Mammary epithelial cell (primary cell): ENCODE data around the gene MT1B.

Source experiments
- EZH2 ChIP-seq: IDR thresholded peaks from 2 replicates; pipeline ENCODE4 v1.6.1; 2012; ENCODE audit warnings: low read length, inconsistent platforms, borderline replicate concordance
- TF ChIP-seq, protein P1 (sequence below), 2 donors: IDR thresholded peaks in 1 of 2; conservative IDR thresholded peaks in 1 of 2; 2 replicates each; pipeline ENCODE4 v1.5.1; 2011 to 2012; ENCODE audit warnings: inconsistent platforms in 2 of 2, low read length in 2 of 2, mild to moderate bottlenecking in 2 of 2, control low read depth in 1 of 2, low read depth in 1 of 2; ENCODE audit not compliant: insufficient read depth in 1 of 2; ENCODE audit errors: extremely low read depth in 1 of 2

DNA sequence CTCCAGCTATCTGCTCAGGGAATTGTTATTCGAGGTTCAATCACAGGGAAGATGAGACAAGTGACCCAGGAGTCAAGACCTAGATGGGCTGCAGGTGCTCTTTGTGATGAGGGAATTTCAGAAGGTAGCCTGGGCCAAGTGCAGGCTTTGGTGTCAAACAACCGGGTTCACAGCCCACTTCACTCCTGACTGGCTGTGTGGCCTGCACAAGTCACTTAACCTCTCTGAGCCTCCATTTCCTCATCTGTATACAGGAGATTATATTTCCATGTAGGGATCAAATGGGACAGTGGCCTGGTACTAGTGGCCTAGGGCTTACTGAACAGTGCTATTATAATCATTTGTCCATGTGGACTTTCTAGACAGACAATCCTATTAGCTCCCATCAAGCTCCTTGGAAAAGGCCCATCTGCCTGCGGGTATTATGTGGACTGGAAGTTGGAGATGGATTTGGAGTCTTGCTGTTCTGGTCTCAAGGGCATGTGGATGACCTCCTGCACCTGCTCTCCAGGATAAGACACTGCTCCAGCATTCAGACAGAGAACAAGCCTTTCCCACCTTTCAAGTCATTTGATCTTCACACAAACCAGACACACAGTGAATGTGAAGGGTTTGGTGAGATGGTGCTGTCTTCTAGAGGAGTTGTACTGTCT, 27.5 kb downstream of the MT1B start:
- TF ChIP-seq, protein P1, sequence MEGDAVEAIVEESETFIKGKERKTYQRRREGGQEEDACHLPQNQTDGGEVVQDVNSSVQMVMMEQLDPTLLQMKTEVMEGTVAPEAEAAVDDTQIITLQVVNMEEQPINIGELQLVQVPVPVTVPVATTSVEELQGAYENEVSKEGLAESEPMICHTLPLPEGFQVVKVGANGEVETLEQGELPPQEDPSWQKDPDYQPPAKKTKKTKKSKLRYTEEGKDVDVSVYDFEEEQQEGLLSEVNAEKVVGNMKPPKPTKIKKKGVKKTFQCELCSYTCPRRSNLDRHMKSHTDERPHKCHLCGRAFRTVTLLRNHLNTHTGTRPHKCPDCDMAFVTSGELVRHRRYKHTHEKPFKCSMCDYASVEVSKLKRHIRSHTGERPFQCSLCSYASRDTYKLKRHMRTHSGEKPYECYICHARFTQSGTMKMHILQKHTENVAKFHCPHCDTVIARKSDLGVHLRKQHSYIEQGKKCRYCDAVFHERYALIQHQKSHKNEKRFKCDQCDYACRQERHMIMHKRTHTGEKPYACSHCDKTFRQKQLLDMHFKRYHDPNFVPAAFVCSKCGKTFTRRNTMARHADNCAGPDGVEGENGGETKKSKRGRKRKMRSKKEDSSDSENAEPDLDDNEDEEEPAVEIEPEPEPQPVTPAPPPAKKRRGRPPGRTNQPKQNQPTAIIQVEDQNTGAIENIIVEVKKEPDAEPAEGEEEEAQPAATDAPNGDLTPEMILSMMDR (conservative IDR thresholded peaks at IDR 0.05 in 1 of 2, IDR thresholded peaks at IDR 0.05 in 1 of 2; ENCODE audit: extremely low read depth in 1 of 2, insufficient read depth in 1 of 2, low read depth in 1 of 2, low read length in 2 of 2) = no peak
- no peak for TF ChIP-seq EZH2
